Kidney tubule cell (primary cell): ENCODE results near the gene JMJD7.

ENCODE experiments used
- DNase-seq: peaks from one replicate; pipeline ENCODE4 v3.0.0-alpha.2; 2018; ENCODE audit warnings: low spot score

The JMJD7 gene

GRCh38 chr15:41801185-41801584 is 26.7 kb upstream of the JMJD7 start:
- DNase-seq = peak; percentile 62

- peak; percentile 63 for DNase-seq
These were observed 25.9 kb upstream of the JMJD7 start for GRCh38 chr15:41801850-41802455.

- no peak for DNase-seq
These were observed 23.5 kb upstream of the JMJD7 start for GRCh38 chr15:41804361-41804760.

- DNase-seq = no peak
These were observed 22.8 kb upstream of the JMJD7 start for GRCh38 chr15:41804916-41805666.

GRCh38 chr15:41805711-41806110 is 22.2 kb upstream of the JMJD7 start:
- DNase-seq = no peak

GRCh38 chr15:41806291-41807181 is 21.4 kb upstream of the JMJD7 start:
- peak; percentile 79 for DNase-seq

- peak; percentile 62 for DNase-seq
These were observed 18.8 kb upstream of the JMJD7 start for GRCh38 chr15:41809121-41809520.

- DNase-seq = no peak
These were observed 18.2 kb upstream of the JMJD7 start for GRCh38 chr15:41809526-41810220.

GRCh38 chr15:41810651-41811431 is 17.1 kb upstream of the JMJD7 start:
- DNase-seq = no peak

- peak; percentile 83 for DNase-seq
These were observed 16.3 kb upstream of the JMJD7 start for GRCh38 chr15:41811432-41812195.

GRCh38 chr15:41812820-41813375 is 15.0 kb upstream of the JMJD7 start:
- DNase-seq = no peak

- no peak for DNase-seq
These were observed 14.5 kb upstream of the JMJD7 start for GRCh38 chr15:41813426-41813825.

GRCh38 chr15:41814534-41814933 is 13.4 kb upstream of the JMJD7 start:
- DNase-seq = no peak

GRCh38 chr15:41816788-41817187 is 11.1 kb upstream of the JMJD7 start:
- DNase-seq = no peak

- no peak for DNase-seq
These were observed 10.6 kb upstream of the JMJD7 start for GRCh38 chr15:41817327-41817726.

GRCh38 chr15:41817781-41818180 is 10.1 kb upstream of the JMJD7 start:
- no peak for DNase-seq

- no peak for DNase-seq
These were observed 8.3 kb upstream of the JMJD7 start for GRCh38 chr15:41819455-41820050.

GRCh38 chr15:41820791-41821423 is 7.0 kb upstream of the JMJD7 start:
- no peak for DNase-seq

- DNase-seq = no peak
These were observed 6.1 kb upstream of the JMJD7 start for GRCh38 chr15:41821831-41822230.
